DOHH2 (cell line): ENCODE data around the gene DLX4.

ENCODE experiments used
- H3F3A ChIP-seq: fragments of 200-600 bp; sonication (generic), shearing (Covaris generic); 2 replicates; pipeline ENCODE4 v1.6.0; 2016; ENCODE audit warnings: antibody characterized with exemption, mild to moderate bottlenecking; ENCODE audit not compliant: control insufficient read depth, insufficient read depth
- H3K27ac ChIP-seq: fragments of 200-600 bp; sonication (generic); 2 replicates; pipeline ENCODE4 v1.5.1; 2014; ENCODE audit warnings: low read depth, mild to moderate bottlenecking, low read length, moderate library complexity
- H3K27me3 ChIP-seq: fragments of 200-600 bp; sonication (generic); 2 replicates; pipeline ENCODE4 v1.6.1; 2014; ENCODE audit warnings: mild to moderate bottlenecking, low read length, mixed read lengths; ENCODE audit not compliant: control insufficient read depth
- H3K36me3 ChIP-seq: fragments of 200-600 bp; sonication (generic); 2 replicates; pipeline ENCODE4 v1.6.1; 2014; ENCODE audit warnings: mild to moderate bottlenecking, low read length, moderate library complexity, mixed read lengths; ENCODE audit not compliant: control insufficient read depth
- H3K4me1 ChIP-seq: fragments of 200-600 bp; sonication (generic); 2 replicates; pipeline ENCODE4 v1.6.1; 2014; ENCODE audit warnings: mild to moderate bottlenecking, low read length, mixed read lengths; ENCODE audit not compliant: control insufficient read depth
- H3K4me2 ChIP-seq: fragments of 200-600 bp; sonication (generic); 2 replicates; pipeline ENCODE4 v1.6.0; 2014; ENCODE audit warnings: mild to moderate bottlenecking, low read length, moderate library complexity
- H3K4me3 ChIP-seq: fragments of 200-600 bp; sonication (generic); 2 replicates; pipeline ENCODE4 v1.5.1; 2014; ENCODE audit warnings: mild to moderate bottlenecking, low read length, mixed read lengths
- H3K79me2 ChIP-seq: fragments of 200-600 bp; sonication (generic); 2 replicates; pipeline ENCODE4 v1.6.1; 2014; ENCODE audit warnings: mild to moderate bottlenecking, low read length, mixed read lengths; ENCODE audit not compliant: control insufficient read depth
- H3K9me2 ChIP-seq: fragments of 200-600 bp; sonication (generic); replicated peaks from 2 replicates; pipeline ENCODE4 v1.6.1; 2014; ENCODE audit warnings: mild to moderate bottlenecking, low read length, mixed read lengths; ENCODE audit not compliant: control insufficient read depth
- H3K9me3 ChIP-seq: fragments of 200-600 bp; sonication (generic); 2 replicates; pipeline ENCODE4 v1.6.1; 2014; ENCODE audit warnings: antibody characterized with exemption, low read length, mixed read lengths; ENCODE audit not compliant: control insufficient read depth, insufficient read depth
- H4K20me1 ChIP-seq: fragments of 200-600 bp; sonication (generic); 2 replicates; pipeline ENCODE4 v1.6.0; 2014; ENCODE audit warnings: low read depth, mild to moderate bottlenecking, antibody characterized with exemption, low read length, moderate library complexity; ENCODE audit not compliant: control insufficient read depth, insufficient read depth
- EZH2phosphoT487 ChIP-seq: fragments of 200-600 bp; sonication (generic); IDR thresholded peaks from 2 replicates; pipeline ENCODE4 v1.6.1; 2017; ENCODE audit warnings: borderline replicate concordance, mild to moderate bottlenecking, antibody characterized with exemption, low read length, moderate library complexity, mixed read lengths
- TF ChIP-seq, protein P1 (sequence below): fragments of 200-600 bp; sonication (generic); IDR thresholded peaks from one replicate; pipeline ENCODE4 v1.5.1; 2014; ENCODE audit warnings: antibody characterized with exemption, mild to moderate bottlenecking, low read depth, low read length; ENCODE audit not compliant: poor library complexity, severe bottlenecking

DLX4 gene

DNA sequence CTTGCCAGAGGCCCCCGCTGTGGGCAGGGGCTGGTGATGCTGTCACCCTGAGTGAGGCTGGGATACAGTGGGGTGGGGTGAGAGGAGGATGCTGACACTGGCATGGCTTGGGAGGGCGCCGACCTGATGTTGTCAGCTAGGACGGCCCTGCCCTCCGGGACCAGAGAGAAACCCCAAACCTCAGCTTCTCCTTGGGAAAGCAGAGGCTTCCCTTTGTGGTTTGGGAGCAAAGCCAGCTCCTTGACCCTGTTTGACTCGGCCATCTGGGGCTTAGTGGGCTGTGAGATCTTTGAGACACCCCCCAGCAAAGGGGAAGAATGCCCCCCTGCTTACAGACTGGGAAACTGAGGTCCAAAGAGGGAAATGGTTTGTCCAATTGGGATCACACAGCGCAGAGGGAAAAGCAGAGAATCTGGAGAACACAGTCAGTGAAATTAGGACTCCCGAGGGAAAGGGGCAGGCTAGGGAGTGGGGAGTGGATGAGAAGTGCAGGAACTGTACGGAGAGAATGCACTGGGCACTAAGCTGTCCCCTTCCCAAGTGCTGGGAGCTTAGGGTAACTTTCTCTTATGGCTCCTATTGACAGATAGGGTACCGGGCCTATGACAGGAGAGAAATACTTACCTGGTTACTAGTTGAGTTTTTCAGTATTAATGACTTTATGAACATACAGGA is 40.7 kb upstream of the DLX4 start:
- H3F3A ChIP-seq: no peaks in the 10 kb centered on the region
- no peak for TF ChIP-seq EZH2phosphoT487
- TF ChIP-seq, protein P1, sequence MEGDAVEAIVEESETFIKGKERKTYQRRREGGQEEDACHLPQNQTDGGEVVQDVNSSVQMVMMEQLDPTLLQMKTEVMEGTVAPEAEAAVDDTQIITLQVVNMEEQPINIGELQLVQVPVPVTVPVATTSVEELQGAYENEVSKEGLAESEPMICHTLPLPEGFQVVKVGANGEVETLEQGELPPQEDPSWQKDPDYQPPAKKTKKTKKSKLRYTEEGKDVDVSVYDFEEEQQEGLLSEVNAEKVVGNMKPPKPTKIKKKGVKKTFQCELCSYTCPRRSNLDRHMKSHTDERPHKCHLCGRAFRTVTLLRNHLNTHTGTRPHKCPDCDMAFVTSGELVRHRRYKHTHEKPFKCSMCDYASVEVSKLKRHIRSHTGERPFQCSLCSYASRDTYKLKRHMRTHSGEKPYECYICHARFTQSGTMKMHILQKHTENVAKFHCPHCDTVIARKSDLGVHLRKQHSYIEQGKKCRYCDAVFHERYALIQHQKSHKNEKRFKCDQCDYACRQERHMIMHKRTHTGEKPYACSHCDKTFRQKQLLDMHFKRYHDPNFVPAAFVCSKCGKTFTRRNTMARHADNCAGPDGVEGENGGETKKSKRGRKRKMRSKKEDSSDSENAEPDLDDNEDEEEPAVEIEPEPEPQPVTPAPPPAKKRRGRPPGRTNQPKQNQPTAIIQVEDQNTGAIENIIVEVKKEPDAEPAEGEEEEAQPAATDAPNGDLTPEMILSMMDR: no peak
- H3K4me1 ChIP-seq: no peaks in the 10 kb centered on the region
- no peaks in the 10 kb centered on the region for H3K79me2 ChIP-seq
- no peaks in the 10 kb centered on the region for H3K9me2 ChIP-seq
- no peak overlapping the region for H3K4me3 ChIP-seq
- no peaks in the 10 kb centered on the region for H4K20me1 ChIP-seq
- no peaks in the 10 kb centered on the region for H3K9me3 ChIP-seq
- no peak overlapping the region for H3K27ac ChIP-seq
- no peaks in the 10 kb centered on the region for H3K27me3 ChIP-seq
- H3K36me3 ChIP-seq: no peaks in the 10 kb centered on the region
- no peak overlapping the region for H3K4me2 ChIP-seq

DNA sequence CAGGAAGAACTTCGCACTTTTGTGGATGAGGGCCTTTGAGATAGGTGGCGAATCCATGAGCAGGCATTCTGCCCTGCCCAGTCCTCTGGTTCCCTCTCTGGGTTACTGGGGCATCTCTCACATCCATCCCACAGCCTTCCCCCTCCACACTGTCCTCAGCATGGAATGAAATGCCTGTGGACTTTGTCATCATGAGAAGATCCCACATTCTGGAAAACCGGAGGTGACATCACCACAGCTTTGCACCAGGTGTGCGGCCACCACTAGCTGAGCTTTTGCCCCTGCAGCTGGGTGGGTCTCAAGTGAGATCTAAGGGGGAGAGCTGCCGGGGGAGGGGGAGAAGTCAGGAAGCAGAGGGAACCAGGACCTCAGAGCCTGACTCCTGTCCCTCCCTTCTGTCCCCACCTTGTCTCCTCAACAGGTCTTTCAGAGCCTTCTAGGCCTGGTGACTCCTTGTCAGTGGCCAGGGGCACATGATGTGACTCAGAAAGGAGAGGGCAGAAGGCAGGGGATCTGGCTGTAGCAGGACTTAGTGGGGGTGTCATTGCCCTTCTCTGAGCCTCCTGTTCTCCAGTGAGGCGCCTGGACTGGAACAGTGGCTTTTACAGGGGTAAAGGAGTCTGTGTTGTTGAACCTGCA is 40.0 kb upstream of the DLX4 start:
- Histone ChIP-seq H3K27me3 (no peaks in the 10 kb centered on the region), H3K4me3 (no peak overlapping the region), H3K27ac (no peak overlapping the region), H3K4me1 (no peaks in the 10 kb centered on the region), H3K79me2 (no peaks in the 10 kb centered on the region), H3F3A (no peaks in the 10 kb centered on the region), H4K20me1 (no peaks in the 10 kb centered on the region), H3K4me2 (no peak overlapping the region), H3K36me3 (no peaks in the 10 kb centered on the region), H3K9me3 (no peaks in the 10 kb centered on the region), H3K9me2 (no peaks in the 10 kb centered on the region)
- TF ChIP-seq EZH2phosphoT487: no peak
- TF ChIP-seq, protein P1: no peak

DNA sequence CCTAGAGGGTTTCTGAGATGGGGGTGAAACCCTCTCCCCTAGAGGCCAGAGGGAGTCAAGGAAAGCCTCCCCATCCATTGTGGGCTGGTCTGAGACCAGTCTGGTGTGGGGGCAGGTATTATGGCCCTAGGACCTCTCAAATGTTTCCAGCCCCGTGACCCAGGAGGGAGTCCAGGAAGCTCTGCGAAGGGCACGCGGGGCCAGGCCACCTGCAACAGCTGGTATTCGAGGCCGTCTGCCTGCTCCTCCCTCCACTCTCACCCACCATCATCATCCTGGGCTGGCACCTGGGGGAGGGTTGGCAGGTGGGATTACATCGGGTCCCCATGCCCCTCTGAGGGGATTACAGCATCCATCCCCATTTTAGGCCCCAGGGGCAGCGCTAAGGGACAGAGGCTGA is 38.1 kb upstream of the DLX4 start:
- Histone ChIP-seq H3K79me2 (no peaks in the 10 kb centered on the region), H3K9me3 (no peaks in the 10 kb centered on the region), H3F3A (no peaks in the 10 kb centered on the region), H3K27ac (no peak overlapping the region), H3K9me2 (no peaks in the 10 kb centered on the region), H3K4me2 (no peak overlapping the region), H4K20me1 (no peaks in the 10 kb centered on the region), H3K36me3 (no peaks in the 10 kb centered on the region), H3K4me1 (no peaks in the 10 kb centered on the region), H3K27me3 (no peaks in the 10 kb centered on the region), H3K4me3 (no peak overlapping the region)
- TF ChIP-seq EZH2phosphoT487: no peak
- TF ChIP-seq, protein P1: no peak
